ENCODE measurements around the gene MAB21L3. TPM values are rescaled to one million over a fixed set of nuclear protein-coding genes. Genes with fewer than 3 reads are reported as not detected.

MAB21L3 gene
- total and polyA plus RNA-seq, 8 donors: 0.18 to 0.60 TPM; not detected in 6

- TF ChIP-seq POLR2AphosphoS5 (IDR thresholded peaks at IDR 0.05) (no peak), POLR2A (IDR thresholded peaks at IDR 0.05) (no peak), EP300 (IDR thresholded peaks at IDR 0.05) (no peak), CTCF (IDR thresholded peaks at IDR 0.05) (no peak)
- no peak overlapping the region for H3K4me3 ChIP-seq
- intact Hi-C loops (cut with DNase I; ENCODE audit: low total_unique reads): no loop called here
- no peaks in the 10 kb centered on the region for H3K4me1 ChIP-seq
- no peaks in the 10 kb centered on the region for H3K36me3 ChIP-seq
- no peak overlapping the region for H3K27ac ChIP-seq
- no peak for DNase-seq
- peaks cover 0 to 36% (median 21%) of the 10 kb centered on the region in 4 donors for H3K9me3 ChIP-seq
- H3K27me3 ChIP-seq: no peaks in the 10 kb centered on the region
Measured at GRCh38 chr1:116087628-116088027, 23.6 kb upstream of the MAB21L3 start.

GRCh38 chr1:116089870-116090269 is 21.3 kb upstream of the MAB21L3 start:
- Histone ChIP-seq H3K27me3 (no peaks in the 10 kb centered on the region), H3K27ac (no peak overlapping the region), H3K36me3 (no peaks in the 10 kb centered on the region), H3K9me3 (peaks cover 0 to 41% (median 24%) of the 10 kb centered on the region in 4 donors), H3K4me1 (no peaks in the 10 kb centered on the region), H3K4me3 (no peak overlapping the region)
- WGBS, 5 donors: 89 to 99% (median 94%) methylated on average over 1 of the region's 1 CpG
- intact Hi-C loops (cut with DNase I; ENCODE audit: low total_unique reads): no loop called here
- DNase-seq: no peak
- TF ChIP-seq CTCF (IDR thresholded peaks at IDR 0.05) (no peak), POLR2A (IDR thresholded peaks at IDR 0.05) (no peak), POLR2AphosphoS5 (IDR thresholded peaks at IDR 0.05) (no peak), EP300 (IDR thresholded peaks at IDR 0.05) (no peak)

GRCh38 chr1:116091083-116091482 is 20.1 kb upstream of the MAB21L3 start:
- DNase-seq: no peak
- Histone ChIP-seq H3K9me3 (peaks cover 0 to 53% (median 29%) of the 10 kb centered on the region in 4 donors), H3K36me3 (no peaks in the 10 kb centered on the region), H3K4me3 (no peak overlapping the region), H3K4me1 (no peaks in the 10 kb centered on the region), H3K27me3 (no peaks in the 10 kb centered on the region), H3K27ac (no peak overlapping the region)
- WGBS, 5 donors: 35 to 69% (median 48%) methylated on average over 1 of the region's 1 CpG
- TF ChIP-seq POLR2AphosphoS5 (IDR thresholded peaks at IDR 0.05): no peak
- no peak for TF ChIP-seq EP300 (IDR thresholded peaks at IDR 0.05)
- no peak for TF ChIP-seq POLR2A (IDR thresholded peaks at IDR 0.05)
- TF ChIP-seq CTCF (IDR thresholded peaks at IDR 0.05): no peak
- intact Hi-C loops (cut with DNase I; ENCODE audit: low total_unique reads): no loop called here

GRCh38 chr1:116092752-116093489 is 18.3 kb upstream of the MAB21L3 start:
- H3K4me1 ChIP-seq: no peaks in the 10 kb centered on the region
- H3K4me3 ChIP-seq: no peak overlapping the region
- H3K36me3 ChIP-seq: no peaks in the 10 kb centered on the region
- peak overlapping the region in 1 of 5 donors; percentile 57 for H3K27ac ChIP-seq
- TF ChIP-seq POLR2AphosphoS5 (IDR thresholded peaks at IDR 0.05): no peak
- TF ChIP-seq CTCF (IDR thresholded peaks at IDR 0.05): no peak
- no peak for TF ChIP-seq EP300 (IDR thresholded peaks at IDR 0.05)
- TF ChIP-seq POLR2A (IDR thresholded peaks at IDR 0.05): no peak
- 40 to 53% (median 49%) methylated on average over 3 of the region's 3 CpGs for WGBS, 5 donors
- H3K9me3 ChIP-seq: peaks cover 0 to 56% (median 30%) of the 10 kb centered on the region in 4 donors
- intact Hi-C loops (cut with DNase I; ENCODE audit: low total_unique reads): no loop called here
- H3K27me3 ChIP-seq: no peaks in the 10 kb centered on the region
- DNase-seq: peak in 1 of 2 donors; percentile 15
